Stimulated activated CD4-positive, alpha-beta T cell treated with anti-CD3 and anti-CD28 coated beads, Interleukin-15, amount 100 ng/mL, for 24 hours (primary cell): ENCODE results near the gene PPIG.
"Not testable (repeated sequence)": the region's sequence is repeated elsewhere in the genome, so short reads cannot be mapped to it uniquely, and the experiment has no call there.

ENCODE experiments used
- DNase-seq: peaks from one replicate; pipeline ENCODE4 v3.0.0-alpha.2; 2020

Gene PPIG

DNA sequence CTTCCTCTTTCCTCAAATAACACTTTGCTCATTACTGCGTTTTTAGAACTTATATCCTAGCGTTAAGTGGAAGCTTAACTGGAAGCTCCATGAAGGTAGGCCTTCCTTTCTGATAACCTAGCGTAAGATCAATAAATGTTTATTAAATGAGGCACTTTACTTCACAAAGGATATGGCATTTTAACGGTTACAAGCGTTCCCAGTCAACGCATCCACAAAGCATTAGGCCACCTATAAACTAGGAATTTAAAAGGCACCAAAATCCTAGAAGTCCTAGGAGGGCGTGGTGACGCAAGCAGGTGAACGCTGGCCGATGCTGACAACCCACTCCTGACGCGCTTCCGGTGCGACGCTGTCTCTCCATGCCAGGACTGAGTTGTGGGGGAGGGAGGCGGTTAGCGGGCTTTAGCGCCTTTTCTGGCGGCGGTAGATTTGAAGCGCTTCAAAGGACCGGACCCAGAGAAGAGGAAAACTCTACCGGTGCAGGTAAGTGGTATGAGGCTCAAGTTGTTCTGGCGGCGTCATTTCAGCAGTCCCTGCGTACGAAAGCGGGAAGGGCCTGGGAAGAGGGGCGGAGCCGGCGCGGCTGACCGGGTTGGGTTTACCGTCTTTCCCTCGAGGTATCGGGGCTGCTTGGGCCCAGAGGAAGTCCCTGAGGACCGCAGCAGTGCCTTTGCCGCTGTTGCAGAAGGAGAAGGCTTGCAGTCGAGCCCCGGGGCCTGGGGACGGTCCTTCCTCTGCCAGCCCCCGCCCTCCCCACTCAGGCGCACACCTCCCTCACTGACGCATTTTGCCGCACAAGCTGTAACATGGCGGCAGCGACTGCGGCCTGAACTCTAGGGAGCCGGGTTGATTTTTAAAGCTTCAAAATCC, at the start of gene PPIG:
Gene PPIG, plus strand, starts transcription at position 347 of the 873 bp plus-strand sequence. CDS start 19,691 bp downstream, outside the sequence.
- DNase-seq, result peak; percentile 93

DNA sequence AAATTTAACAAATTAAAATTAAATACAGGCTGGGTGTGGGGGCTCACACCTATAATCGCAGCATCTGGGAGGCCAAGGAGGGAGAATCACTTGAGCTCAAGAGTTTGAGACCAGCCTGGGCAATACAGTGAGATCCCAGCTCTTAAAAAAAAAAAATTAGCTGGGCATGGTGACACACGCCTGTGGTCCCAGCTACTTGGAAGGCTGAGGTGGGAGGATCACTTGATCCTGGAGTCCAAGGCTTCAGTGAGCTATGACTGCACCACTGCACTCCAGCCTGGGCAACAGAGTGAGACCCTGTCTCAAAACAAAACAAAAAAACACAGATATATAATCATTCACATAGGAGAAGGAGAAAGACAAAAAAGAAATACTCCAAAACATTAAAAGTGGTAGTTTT, 44.7 kb upstream of the PPIG start:
- not testable (repeated sequence) for DNase-seq

DNA sequence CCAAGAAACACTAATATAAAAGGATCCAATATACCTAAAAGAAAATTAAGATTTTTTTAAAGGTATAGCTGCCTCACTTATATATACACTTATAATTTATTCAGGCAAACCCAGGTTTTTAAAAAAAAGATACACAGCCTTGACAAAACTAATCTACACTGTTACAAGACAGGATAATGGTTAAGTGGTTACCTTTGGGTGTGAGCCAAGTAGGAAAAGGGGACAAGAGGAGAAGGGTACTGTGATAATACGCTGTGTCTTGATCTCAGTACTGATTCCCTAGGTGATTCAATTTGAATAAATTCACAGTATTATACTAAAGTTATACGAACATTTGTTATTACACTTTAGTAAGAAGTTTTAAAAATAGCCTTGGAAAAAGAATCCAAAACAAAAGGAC, 44.0 kb upstream of the PPIG start:
- DNase-seq, result no peak

DNA sequence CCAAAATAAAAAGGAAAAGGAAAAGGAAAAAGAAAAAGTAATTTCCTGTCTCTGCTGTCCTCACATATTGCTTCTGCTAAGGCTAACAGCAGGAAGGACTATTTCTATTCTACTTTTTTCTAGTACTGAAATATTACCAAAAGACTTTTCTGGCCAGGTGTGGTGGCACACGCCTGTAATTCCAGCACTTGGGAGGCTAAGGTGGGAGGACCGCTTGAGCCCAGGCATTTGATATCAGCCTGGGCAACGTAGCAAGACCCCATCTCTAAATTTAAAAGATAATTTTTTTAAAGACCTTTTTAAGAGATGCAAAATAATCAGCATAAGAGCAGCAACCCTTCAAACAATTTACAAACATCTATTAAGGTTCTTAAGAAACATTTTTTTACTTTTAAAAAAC, 41.7 kb upstream of the PPIG start:
- DNase-seq, result no peak

DNA sequence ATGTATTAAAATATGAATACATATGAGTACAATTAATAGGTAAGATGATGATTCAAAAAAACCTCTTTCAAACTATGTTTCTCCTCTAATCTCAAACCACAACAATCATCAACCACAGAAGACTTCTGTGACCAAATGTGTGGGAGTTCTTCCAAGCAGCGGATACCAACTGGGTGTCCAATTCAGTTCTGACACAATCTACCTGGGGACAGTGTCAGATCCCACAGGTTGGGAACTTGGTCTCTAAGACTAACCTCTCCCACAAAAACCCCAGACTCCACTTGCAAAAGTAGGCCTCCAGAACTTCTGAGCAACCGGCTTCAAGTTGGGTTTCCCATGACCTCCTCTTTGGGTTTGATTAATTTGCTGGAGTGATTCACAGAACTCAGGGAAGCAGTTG, 37.4 kb upstream of the PPIG start:
- DNase-seq, result no peak

DNA sequence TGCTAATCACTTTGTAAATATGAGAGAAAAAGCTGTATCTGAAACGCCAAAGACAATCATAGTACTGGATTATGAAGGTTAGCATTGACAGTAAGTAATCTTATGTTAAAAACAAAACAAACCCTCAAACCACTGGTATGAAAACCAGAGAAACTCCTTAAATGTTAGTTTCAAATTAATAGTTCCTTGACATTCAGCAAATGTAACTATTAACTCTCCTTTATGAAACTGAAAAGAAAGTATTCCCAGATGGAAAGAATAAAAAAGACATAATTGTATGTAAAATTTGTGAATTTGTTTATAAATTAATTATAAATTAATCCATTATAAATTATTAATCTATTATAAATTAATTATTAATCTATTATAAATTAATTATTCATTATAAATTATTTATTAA, 22.8 kb upstream of the PPIG start:
- DNase-seq, result no peak

DNA sequence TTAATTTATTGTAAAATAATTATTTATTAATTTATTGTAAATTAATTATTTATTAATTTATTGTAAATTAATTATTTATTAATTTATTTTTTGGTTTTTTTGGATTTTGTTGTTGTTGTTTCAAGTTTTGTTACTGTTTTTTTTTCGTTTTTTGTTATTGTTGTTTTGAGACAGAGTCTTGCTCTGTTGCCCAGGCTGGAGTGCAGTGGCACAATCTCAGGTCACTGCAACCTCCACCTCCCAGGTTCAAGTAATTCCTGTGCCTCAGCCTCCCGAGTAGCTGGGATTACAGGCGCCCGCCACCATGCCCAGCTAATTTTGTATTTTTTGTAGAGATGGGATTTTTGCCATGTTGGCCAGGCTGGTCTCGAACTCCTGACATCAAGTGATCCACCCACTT, 22.1 kb upstream of the PPIG start:
- not testable (repeated sequence) for DNase-seq

DNA sequence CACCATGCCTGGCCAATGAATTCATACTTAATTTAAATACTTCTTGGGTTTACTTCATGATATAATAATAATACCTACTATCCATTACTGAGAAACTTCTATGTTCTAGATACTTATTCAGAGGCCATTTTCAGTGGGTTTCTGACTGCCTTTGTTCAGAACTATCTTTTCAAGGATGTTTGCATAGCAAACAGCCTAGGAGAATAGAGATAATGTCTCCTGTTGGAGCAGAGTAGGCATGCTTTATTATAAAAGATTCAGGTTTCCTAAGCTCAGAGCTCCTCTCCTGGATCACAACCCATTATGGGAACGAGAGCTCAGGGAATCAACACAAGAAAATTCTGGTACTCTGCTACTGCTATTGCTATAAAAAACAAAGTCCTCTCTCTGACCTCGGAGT, 21.6 kb upstream of the PPIG start:
- DNase-seq, result no peak

DNA sequence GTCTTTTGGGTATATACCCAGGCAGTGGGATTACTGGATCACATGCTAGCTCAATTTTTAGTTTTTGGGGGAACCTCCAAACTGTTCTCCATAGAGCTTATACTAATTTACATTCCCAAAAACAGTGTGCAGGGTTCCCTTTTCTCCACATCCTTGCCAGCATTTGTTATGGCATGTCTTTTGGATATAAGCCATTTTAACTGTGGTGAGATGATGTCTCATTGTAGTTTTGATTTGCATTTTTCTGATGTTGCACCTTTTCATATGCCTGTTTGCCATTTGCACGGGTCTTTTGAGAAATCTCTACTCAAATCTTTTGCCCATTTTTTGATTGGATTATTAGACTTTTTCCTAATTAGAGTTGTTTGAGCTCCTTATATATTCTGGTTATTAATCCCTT, 18.5 kb upstream of the PPIG start:
- DNase-seq, result no peak

DNA sequence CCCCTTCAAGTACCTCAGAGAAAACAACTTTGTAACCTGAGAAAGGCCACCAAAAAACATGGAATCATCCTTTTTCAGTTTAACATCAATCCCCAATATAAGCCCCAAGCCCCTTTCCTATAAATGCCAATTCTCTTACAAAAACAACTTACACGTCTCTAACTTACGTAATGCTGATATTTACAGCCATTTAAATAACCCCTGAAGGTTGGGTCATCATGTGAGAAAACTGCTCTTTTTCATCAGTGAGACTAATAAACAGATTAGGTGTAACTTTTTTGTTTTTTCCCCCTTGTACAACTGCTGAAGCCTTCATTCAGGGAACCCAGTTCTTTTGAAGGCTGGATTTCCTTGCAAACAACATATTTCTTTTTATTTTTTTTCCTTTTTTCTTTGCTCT, 14.2 kb upstream of the PPIG start:
- DNase-seq, result no peak

DNA sequence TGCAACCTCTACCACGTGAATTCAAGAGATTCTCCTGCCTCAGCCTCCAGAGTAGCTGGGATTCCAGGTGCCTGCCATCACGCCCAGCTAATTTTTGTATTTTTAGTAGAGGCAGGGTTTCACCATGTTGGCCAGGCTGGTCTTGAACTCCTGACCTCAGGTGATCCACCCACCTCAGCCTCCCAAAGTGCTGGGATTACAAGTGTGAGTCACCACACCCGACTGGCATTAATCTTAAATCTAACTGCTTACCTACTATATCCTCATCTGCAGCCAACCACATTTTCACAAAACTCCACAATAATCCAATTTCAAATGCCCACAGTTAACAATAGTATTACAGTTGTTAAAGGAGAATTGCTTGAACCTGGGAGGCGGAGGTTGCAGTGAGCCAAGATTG, 13.4 kb upstream of the PPIG start:
- not testable (repeated sequence) for DNase-seq

DNA sequence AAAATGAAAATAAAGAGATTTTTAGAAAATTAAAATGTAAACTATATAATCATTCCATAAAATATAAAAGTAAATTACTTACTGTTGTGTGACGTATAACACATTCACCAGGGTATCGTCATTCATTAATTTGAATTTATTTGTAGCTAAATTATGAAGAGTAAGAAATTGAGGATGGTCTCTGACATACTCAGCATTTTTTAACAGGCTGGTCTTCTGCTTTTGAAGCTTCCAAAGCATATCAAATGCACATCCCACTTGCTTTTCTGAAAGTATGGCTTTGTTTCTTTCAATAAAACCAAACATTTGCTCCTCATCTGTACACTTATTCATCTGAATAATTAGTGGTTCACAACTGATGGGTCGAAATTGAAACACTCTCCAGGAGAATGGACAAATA, 12.6 kb upstream of the PPIG start:
- DNase-seq, result no peak

DNA sequence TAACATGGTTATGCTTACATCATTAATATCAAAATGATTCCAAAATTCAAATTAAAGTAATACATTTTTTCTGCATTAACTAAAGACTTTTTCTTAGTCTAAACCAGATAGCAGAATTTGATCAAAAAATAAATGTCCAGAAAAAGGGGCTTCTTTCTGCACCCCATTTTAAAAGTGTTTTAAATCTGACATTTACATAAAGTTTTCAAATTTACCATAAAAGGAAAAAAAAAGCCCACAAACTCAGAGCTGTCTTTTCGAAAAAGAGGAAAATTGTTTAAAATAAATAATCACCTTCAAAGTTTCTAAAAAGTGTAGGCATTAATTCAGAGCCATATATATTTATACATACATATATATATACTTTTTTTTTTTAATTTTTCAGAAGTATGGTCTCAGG, 12.0 kb upstream of the PPIG start:
- DNase-seq, result no peak

DNA sequence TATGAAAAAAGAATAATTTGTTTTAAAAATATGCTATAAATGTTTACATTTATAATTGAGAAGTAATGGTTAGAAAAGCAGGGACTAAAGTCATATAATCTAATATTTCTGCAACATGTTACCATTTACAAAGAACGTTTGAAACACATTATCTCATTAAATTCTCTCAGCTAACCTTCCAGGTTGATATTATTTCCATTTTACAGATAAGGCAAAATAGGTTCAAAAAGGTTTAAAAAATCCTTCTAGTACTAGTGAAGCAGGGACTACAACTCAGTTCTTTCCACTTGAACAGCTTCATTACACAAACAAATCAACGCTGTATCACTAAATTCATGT, 11.4 kb upstream of the PPIG start:
- DNase-seq, result no peak

DNA sequence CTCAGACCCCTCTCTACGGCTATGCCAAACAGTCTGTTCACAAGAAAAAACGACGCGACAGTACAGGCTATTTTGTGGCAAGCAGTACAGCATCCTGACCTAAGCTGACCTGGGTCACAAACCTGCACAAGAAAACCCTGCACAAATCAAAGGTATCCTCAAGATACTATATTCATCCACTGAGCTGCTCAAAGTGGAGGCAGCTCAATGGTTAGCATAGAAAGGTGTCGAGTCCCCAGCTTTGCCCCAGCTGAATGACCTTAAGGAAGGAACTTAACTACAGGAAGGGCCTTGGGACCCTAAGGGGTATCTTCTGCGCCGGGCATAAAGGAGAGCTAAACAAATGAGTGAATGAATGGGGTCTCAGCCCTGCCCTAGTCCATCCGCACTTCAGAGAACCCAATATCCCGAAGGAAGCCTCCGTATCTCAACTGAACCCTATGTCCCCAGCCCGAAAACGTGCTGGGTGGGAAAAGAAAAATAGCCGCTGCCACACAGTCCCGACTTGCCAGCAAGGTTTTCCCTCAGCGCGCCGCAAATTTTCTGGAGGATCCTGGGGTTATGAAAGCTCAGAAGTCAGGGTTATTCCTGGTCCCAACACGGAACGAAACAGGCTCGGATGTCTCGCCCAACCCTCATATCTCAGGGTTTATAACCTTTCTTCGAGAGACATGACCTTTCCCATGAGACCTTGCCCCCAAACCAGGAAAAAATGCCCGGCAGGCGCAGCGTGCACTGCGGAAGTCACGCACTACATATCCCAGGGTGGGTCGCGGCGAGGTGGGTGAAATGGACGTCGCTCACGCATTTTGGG, 10.8 kb upstream of the PPIG start, which contains the start of gene FASTKD1:
Gene FASTKD1, minus strand, starts transcription at position 706 of the 814 bp plus-strand sequence. CDS start 1,836 bp downstream, outside the sequence.
- peak; percentile 94 for DNase-seq

DNA sequence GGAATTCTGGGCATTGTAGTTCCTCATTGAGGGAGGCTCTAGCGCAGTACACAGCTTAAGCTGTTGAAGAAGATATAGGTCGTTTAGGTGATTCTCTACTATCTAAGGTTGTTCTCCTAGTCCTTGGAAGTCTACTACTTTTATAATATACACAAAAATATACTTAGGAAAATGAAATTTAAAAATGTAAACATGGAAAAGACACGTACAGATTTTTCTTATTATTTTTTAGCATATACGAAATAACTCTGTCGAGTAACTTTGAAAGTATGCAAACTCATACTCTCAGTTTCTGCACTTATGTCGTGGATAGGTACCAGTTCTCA, 10.2 kb upstream of the PPIG start:
- DNase-seq, result no peak

DNA sequence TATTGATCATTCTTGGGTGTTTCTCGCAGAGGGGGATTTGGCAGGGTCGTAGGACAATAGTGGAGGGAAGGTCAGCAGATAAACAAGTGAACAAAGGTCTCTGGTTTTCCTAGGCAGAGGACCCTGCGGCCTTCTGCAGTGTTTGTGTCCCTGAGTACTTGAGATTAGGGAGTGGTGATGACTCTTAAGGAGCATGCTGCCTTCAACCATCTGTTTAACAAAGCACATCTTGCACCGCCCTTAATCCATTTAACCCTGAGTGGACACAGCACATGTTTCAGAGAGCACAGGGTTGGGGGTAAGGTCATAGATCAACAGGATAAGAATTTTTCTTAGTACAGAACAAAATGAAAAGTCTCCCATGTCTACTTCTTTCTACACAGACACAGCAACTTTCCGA, 9.6 kb upstream of the PPIG start:
- not testable (repeated sequence) for DNase-seq

DNA sequence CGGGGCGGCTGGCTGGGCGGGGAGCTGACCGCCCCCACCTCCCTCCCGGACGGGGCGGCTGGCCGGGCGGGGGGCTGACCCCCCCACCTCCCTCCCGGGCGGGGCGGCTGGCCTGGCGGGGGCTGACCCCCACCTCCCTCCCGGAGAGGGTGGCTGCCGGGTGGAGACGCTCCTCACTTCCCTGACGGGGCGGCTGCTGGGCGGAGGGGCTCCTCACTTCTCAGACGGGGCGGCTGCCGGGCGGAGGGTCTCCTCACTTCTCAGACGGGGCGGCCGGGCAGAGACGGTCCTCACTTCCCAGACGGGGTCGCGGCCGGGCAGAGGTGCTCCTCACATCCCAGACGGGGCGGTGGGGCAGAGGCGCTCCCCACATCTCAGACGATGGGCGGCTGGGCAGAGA, 8.9 kb upstream of the PPIG start:
- DNase-seq, result not testable (repeated sequence)

DNA sequence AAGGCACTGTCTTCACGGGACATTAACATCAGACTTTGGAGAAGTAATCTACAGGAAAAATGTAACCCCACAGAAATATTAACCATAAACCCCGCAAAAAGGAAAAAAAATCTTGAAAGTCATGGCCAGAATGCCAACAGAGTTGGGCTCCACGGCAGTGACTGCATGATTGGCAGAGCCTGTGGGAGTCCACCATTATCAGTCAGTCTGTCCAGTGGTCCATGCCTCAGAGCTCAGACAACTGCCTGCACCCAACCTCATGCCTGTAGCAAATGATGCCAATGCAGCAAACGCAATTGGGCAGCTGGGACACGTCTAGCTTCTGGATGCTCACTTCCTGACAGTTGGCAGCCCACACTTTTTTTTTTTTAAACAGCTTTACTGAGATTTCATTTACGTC, 5.1 kb upstream of the PPIG start:
- no peak for DNase-seq

DNA sequence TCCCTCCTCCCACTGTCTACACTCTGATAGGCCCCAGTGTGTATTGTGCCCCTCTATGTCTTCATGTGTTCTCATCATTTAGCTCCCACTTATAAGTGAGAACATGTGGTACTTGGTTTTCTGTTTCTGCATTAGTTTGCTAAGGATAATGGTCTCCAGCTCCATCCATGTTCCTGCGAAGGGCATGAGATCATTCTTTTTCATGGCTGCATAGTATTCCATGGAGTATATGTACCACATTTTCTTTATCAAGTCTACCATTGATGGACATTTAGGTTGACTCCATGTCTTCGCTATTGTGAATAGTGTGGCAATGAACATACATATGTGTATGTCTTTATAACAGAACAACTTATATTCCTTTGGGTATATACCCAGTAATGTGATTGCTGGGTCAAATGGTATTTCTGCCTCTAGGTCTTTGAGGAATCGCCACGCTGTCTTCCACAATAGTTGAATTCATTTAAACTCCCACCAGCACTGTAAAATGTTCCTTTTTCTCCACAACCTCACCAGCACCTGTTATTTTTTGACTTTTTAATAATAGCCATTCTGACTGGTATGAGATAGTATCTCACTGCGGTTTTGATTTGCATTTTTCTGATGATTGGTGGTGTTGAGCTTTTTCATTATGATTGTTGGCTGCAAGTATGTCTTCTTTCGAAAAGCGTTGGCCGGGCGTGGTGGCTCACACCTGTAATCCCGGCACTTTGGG, 1.4 kb upstream of the PPIG start:
- DNase-seq, result not testable (repeated sequence)

DNA sequence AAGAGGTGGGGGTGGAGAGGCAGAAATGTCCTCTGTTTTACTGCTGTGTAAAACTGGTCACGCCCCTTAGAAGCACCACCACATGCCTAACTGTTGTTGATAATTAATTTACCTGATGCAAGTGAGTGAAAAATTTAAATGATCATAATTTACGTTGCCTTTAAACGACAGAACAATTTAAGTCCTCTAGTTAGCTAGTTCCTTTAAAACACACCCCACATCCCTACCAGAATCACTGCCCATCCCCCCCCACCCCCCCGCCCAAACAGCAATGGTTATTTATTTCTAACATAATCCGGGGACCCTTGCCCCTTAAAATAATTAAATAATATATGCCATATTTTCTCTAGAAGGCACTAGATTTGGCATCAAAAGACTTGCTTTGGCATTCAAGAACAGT, 633 bp upstream of the PPIG start:
- no peak for DNase-seq

DNA sequence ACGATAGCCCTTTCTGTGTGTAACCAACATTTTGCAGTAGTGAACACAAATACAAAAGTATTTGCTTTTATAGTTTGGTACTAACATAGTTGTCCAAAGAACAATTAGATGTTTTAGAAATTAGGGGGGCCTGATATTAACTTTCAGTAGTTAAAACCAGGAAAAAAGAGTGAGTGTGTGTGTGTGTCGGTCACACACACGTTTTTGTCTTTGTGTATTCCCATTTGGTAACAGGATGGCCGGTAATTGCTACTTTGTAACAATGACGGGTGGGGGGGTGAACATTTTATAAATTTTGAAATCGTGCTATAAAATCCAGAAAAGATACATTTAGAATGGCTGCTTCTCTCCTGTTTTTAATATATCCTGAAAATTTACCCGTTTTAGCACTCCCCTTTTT, 1.5 kb downstream of the PPIG start:
- no peak for DNase-seq

DNA sequence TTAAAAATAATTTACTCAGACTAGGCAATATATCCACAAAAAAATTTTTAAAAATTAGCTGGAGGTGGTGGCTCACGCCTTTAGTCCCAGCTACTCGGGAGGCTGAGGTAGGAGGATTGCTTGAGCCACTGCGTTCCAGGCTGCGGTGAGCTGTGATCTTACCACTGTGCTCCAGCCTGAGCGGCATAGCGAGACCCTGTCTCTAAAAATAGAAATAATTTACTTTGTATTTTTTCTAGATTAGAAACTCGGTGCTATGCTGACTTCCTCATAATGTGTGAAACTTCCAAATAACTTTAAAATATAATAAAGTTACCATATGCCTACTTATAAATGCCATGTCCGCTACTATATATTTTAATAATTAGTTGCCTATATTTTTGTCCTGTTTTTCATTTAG, 6.7 kb downstream of the PPIG start:
- no peak for DNase-seq

DNA sequence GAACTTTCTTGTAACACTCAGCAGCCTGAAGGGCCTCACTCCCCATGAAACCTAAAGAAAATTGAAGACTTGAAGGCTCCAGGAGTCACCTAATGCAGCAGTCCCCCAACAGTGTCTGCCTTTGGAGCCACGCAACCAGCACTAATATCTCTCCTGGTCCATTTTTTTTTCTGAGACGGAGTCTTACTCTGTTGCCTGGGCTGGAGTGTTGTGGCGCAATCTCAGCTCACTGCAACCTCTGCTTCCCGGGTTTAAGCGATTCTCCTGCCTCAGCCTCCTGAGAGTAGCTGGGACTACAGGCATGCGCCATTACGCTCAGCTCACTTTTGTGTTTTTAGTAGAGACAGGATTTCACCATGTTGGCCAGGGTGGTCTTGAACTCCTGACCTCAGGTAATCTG, 12.4 kb downstream of the PPIG start:
- DNase-seq, result not testable (repeated sequence)
